HG03432 (cell line): ENCODE data around the gene SCAP.
A peak's percentile ranks its signal among the peaks of the same experiment; 100 is the strongest.

Experiments
- ATAC-seq: cut with Tn5 transposase; IDR thresholded peaks from one replicate; pipeline ENCODE4 v1.9.1; 2021; ENCODE audit warnings: mild to moderate bottlenecking, moderate library complexity; ENCODE audit not compliant: unreplicated experiment

Gene SCAP

DNA sequence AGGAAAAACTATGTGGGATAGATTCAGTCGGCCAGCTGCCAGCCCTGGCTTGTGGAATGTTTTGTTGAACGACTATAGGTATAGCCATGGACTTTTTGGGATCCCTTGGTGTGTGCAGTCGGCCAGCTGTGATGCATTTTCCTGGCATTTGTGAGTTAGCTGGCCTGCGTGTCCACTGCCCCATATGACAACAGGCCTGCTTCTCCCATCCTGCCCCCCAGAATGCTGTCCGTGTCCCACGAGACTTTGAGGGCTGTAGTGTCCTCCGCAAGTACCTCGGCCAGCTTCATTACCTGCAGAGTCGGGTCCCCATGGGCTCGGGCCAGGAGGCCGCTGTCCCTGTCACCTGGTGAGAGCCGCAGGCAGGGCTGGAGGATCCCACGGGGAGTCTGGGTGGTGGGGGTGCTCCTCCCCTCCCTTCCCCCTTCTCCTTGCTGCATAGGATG, 71.3 kb downstream of the SCAP start:
- no peak for ATAC-seq

GRCh38 chr3:47399531-47400270, 76.0 kb downstream of the SCAP start:
- no peak for ATAC-seq

DNA sequence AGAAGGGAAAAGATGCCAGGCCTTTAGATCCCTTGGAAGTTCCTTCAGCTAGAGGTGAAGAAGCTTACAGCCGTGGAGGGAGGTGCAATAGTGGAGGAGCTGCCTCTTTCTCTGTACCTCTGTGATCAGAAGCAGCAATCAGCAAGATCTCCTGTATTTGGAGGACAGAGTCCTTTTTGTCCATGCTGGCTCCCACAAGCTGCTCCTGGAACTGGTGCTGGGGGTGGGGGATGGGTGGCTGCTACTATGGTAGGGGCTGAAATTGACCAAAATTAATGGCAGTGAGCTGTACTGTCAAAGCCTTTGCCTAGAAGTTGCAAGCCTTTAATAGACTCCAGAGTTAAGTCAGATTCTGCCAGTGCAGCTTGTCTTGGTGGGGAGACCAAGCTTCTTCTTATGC, 76.7 kb downstream of the SCAP start:
- ATAC-seq = no peak

GRCh38 chr3:47398228-47398627, 77.5 kb downstream of the SCAP start:
- no peak for ATAC-seq

- ATAC-seq = no peak
Measured at GRCh38 chr3:47394881-47395280, 80.9 kb downstream of the SCAP start.

DNA sequence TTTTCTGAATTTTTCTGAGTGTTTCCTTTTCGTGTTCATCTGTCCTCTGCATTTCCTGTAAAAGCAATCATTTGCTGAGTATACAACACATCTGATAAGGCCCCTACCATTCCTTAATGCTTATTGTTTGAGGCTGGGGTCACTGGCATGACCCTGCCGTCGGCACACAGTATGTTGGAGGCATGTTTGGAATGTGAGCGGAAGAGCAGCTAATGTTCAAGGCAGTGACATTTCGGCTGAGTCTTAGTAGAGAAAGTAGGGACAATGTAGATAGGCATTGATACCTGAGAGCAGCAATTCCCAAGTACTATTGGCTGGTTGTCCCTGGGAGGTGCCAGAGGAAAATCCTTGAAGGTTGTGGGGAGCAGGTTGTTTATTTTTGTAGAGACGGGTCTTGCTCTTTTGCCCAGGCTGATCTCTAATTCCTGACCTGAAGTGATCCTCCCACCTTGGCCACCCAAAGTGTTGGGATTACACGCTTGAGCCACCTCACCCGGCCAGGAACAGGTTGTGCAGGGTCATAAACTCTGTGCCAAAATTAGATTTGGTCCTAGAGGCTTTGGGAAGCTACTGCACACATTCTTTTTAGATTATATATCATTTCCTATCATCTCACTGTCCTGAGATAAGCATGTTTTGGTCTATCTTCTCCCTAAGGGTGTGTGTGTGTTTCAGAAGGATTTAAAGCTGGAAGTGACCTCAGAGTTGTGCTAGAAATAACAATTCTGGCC, 81.4 kb downstream of the SCAP start:
- ATAC-seq = no peak

- ATAC-seq = no peak
Measured at GRCh38 chr3:47392933-47393332, 82.8 kb downstream of the SCAP start.

GRCh38 chr3:47385796-47386195, 89.9 kb downstream of the SCAP start:
- no peak for ATAC-seq

GRCh38 chr3:47385007-47385406, 90.7 kb downstream of the SCAP start:
- ATAC-seq = no peak

GRCh38 chr3:47384425-47384824, 91.3 kb downstream of the SCAP start:
- no peak for ATAC-seq

GRCh38 chr3:47381317-47382157, 94.2 kb downstream of the SCAP start:
- peak; percentile 71 for ATAC-seq

- ATAC-seq = peak; percentile 81
Measured at GRCh38 chr3:47380601-47381316, 95.0 kb downstream of the SCAP start, which contains the start of gene PTPN23. Gene PTPN23 (plus strand): TSS chr3:47381021. CDS start chr3:47381097, 76 bp downstream.

GRCh38 chr3:47380026-47380600, 95.6 kb downstream of the SCAP start:
- ATAC-seq = no peak

DNA sequence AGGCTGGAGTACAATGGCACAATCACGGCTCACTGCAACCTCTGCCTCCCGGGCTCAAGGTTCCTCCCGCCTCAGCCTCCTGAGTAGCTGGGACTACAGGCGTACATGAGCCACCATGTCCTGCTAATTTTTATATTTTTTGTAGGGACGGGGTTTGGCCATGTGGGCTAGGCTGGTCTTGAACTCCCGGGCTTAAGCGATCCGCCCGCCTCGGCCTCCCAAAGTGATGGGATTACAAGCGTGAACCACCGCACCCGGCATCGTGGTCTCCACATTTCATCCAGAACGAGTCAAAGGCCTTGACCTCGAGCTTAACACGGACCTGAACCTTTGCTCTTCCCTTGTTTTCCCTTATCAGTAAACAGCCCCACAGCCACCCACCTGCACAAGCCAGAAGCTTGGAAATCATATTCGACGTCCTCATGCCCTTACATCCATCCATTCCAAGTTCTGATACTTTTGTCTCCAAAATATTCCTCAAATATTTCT, 96.3 kb downstream of the SCAP start:
- no peak for ATAC-seq

DNA sequence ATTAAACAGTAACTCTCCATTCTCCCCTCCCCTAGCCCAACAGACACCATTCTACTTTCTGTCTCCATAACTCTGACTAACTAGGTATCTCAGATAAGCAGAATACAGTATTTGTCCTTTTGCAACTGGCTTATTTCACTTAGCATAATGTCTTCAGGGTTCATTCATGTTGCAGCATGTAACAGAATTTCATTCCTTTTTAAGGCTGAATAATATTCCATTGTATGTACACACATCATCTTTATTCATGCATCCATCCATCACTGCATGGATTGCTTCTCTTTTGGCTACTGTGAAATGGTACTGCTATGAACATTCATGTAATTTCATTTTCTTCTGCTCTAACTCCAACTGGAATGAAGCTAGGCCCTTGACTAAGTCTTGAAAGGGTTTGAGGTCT, 96.9 kb downstream of the SCAP start:
- ATAC-seq = no peak

GRCh38 chr3:47377186-47377585, 98.6 kb downstream of the SCAP start:
- no peak for ATAC-seq

DNA sequence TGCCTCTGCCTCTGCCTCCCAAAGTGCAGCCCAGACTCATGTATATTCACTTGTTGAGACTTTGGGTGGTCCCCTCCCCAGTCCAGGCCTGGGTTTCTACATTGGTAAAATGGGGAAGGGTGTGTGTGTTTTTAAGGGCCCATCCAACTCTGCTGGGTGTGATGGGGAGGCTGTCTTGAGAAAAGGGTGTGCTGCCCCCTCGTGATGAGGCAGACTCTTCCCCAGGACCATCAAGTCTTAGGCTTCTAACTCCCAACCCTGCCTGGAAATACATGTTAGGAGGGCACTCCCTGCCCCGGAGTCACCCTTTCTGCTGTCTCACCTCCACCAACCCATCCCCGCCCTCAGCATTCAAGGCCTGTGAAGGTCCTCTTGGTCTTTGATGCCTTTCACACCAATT, 99.3 kb downstream of the SCAP start:
- no peak for ATAC-seq

- ATAC-seq = no peak
Measured at GRCh38 chr3:47374587-47374986, 101.2 kb downstream of the SCAP start.

- ATAC-seq = no peak
Measured at GRCh38 chr3:47370887-47371697, 104.6 kb downstream of the SCAP start.
